NCI-H2227 (cell line): ENCODE measurements around the gene ARID5A.

Source experiments
- DNase-seq: peaks from one replicate; lab custom pipeline; 2025; ENCODE audit not compliant: unreplicated experiment; lab: John Stamatoyannopoulos, UW

Gene ARID5A

GRCh38 chr2:96594691-96595152, 58.2 kb downstream of the ARID5A start:
- DNase-seq = no peak

GRCh38 chr2:96596596-96596995, 60.0 kb downstream of the ARID5A start:
- no peak for DNase-seq

DNA sequence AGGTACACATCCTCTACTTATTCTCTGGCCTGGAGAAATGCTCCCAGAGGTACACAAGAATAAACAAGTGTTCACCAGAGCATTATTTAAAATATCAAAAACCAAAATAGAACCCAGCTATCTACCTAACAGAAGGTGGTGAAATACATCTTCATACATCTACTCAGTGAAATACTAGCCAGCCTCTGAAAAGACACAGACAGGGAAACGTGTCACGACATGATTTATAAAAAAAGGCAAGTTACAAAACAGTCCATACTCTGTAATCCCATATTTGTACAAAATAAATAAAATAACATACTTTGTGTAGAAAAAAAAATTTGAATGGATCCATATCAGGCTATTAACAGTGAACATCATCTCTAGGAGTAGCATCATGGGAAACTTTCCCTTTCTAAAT, 63.4 kb downstream of the ARID5A start:
- no peak for DNase-seq

GRCh38 chr2:96601382-96602292, 65.1 kb downstream of the ARID5A start:
- no peak for DNase-seq
